DOHH2 (cell line): Measurements from ENCODE around the gene PPFIA3.

Experiments used
- EZH2phosphoT487 ChIP-seq: fragments of 200-600 bp; sonication (generic); IDR thresholded peaks from 2 replicates; pipeline ENCODE4 v1.6.1; 2017; ENCODE audit warnings: borderline replicate concordance, mild to moderate bottlenecking, antibody characterized with exemption, low read length, moderate library complexity, mixed read lengths
- TF ChIP-seq, protein P1 (sequence below): fragments of 200-600 bp; sonication (generic); IDR thresholded peaks from one replicate; pipeline ENCODE4 v1.5.1; 2014; ENCODE audit warnings: antibody characterized with exemption, mild to moderate bottlenecking, low read depth, low read length; ENCODE audit not compliant: poor library complexity, severe bottlenecking

DNA sequence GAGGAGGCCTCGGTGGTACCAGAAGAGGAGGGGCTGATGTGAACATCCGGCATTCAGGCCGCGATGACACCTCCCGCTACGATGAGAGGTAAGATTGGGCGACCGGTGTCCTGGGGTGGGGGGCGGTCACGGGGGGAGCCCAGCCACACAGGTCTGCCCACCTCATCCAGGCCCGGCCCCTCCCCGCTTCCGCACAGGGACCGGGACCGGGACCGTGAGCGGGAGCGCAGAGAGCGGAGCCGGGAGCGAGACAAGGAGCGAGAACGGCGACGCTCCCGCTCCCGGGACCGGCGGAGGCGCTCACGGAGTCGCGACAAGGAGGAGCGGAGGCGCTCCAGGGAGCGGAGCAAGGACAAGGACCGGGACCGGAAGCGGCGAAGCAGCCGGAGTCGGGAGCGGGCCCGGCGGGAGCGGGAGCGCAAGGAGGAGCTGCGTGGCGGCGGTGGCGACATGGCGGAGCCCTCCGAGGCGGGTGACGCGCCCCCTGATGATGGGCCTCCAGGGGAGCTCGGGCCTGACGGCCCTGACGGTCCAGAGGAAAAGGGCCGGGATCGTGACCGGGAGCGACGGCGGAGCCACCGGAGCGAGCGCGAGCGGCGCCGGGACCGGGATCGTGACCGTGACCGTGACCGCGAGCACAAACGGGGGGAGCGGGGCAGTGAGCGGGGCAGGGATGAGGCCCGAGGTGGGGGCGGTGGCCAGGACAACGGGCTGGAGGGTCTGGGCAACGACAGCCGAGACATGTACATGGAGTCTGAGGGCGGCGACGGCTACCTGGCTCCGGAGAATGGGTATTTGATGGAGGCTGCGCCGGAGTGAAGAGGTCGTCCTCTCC lies 11.5 kb upstream of the PPFIA3 start:
- TF ChIP-seq, protein P1, sequence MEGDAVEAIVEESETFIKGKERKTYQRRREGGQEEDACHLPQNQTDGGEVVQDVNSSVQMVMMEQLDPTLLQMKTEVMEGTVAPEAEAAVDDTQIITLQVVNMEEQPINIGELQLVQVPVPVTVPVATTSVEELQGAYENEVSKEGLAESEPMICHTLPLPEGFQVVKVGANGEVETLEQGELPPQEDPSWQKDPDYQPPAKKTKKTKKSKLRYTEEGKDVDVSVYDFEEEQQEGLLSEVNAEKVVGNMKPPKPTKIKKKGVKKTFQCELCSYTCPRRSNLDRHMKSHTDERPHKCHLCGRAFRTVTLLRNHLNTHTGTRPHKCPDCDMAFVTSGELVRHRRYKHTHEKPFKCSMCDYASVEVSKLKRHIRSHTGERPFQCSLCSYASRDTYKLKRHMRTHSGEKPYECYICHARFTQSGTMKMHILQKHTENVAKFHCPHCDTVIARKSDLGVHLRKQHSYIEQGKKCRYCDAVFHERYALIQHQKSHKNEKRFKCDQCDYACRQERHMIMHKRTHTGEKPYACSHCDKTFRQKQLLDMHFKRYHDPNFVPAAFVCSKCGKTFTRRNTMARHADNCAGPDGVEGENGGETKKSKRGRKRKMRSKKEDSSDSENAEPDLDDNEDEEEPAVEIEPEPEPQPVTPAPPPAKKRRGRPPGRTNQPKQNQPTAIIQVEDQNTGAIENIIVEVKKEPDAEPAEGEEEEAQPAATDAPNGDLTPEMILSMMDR: no peak
- no peak for TF ChIP-seq EZH2phosphoT487
